RWPE1 (cell line): ENCODE data around the gene KLHL11.

ENCODE experiments used
- CTCF ChIA-PET: fragments of 350-600 bp; sonication (Branson Sonifier 250); formaldehyde crosslinking; extraction: SDS; loops from one replicate; lab custom pipeline; 2021; lab: Yijun Ruan, JAX
- POLR2A ChIA-PET: fragments of 400-600 bp; formaldehyde crosslinking; extraction: SDS; loops from one replicate; lab custom pipeline; 2020; ENCODE audit warnings: antibody characterized with exemption; ENCODE audit not compliant: low non-redundant PET; lab: Yijun Ruan, JAX
- DNase-seq: peaks from one replicate; pipeline ENCODE4 v3.0.0; 2012; ENCODE audit warnings: low spot score
- H3K27ac ChIP-seq: fragments of 450-650 bp; 2 replicates; pipeline ENCODE4 v1.5.1; 2017
- CTCF ChIP-seq: fragments of 450-650 bp; conservative IDR thresholded peaks from 2 replicates; pipeline ENCODE4 v1.5.1; 2017; ENCODE audit warnings: low read depth, mild to moderate bottlenecking

Gene KLHL11

GRCh38 chr17:41822216-41823140, 42.7 kb downstream of the KLHL11 start:
- POLR2A ChIA-PET, result no interaction called here

GRCh38 chr17:41821776-41822175, 43.4 kb downstream of the KLHL11 start:
- ChIA-PET CTCF (no interaction called here), POLR2A (no interaction called here)
- no peak for TF ChIP-seq CTCF
- no peak for DNase-seq
- H3K27ac ChIP-seq, result peak overlapping the region; percentile 51

More at GRCh38 chr17:41822216-41823140, 42.7 kb downstream of the KLHL11 start:
- no peak for DNase-seq
- H3K27ac ChIP-seq, result peak overlapping the region; percentile 51
- CTCF ChIA-PET, result interaction anchor here (0.6 to 0.9 kb wide), 2 partner anchors 16 to 21 kb away, joined by 3 to 5 read pairs; no protein-coding TSS in a partner anchor
- no peak for TF ChIP-seq CTCF

DNA sequence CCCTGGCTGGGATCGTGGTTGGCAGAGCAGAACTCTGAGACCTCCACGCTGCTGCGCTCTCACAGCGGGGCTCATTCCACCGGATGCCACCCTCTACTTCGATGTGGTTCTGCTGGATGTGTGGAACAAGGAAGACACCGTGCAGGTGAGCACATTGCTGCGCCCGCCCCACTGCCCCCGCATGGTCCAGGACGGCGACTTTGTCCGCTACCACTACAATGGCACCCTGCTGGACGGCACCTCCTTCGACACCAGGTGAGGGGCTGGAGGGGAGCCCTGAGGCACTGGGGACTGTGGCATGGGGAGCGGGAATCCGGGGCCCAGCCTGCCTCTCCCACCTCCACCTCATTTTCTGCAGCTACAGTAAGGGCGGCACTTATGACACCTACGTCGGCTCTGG, 47.2 kb downstream of the KLHL11 start:
- no peak overlapping the region; the same call in 1 of the 2 replicates for H3K27ac ChIP-seq
- ChIA-PET CTCF (no interaction called here), POLR2A (no interaction called here)
- no peak for DNase-seq
- TF ChIP-seq CTCF, result no peak

GRCh38 chr17:41816637-41817320, 48.4 kb downstream of the KLHL11 start:
- DNase-seq, result no peak
- no peak for TF ChIP-seq CTCF
- peak overlapping the region; percentile 16; the same call in 1 of the 2 replicates for H3K27ac ChIP-seq
- ChIA-PET CTCF (no interaction called here), POLR2A (interaction anchor here (0.6 kb wide), 1 partner anchor 16 kb away, joined by 3 read pairs; no protein-coding TSS in a partner anchor)

DNA sequence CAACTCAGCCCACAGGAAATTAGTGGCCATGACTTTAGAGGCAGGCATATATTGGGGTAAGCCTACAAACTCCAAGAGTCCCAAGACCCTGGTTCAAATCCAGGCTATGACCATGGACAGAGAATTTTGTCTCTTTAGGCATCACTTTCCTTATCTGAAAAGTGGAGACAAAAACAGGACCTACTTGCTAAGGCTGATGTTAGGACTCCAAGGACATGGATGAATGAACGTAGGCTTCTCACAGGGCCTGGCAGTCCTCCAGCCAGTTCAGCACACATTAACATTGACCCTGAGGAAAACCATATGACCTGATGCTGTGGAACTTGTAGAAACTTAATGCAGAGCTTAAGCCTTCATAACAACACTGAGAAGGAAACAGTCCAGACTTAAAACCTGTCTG, 51.0 kb downstream of the KLHL11 start:
- TF ChIP-seq CTCF, result no peak
- no peak for DNase-seq
- peak overlapping the region; percentile 91 for H3K27ac ChIP-seq
- CTCF ChIA-PET, result interaction anchor here (1.4 kb wide), 1 partner anchor 13 kb away, joined by 10 read pairs; no protein-coding TSS in a partner anchor
- POLR2A ChIA-PET, result no interaction called here

- POLR2A ChIA-PET, result no interaction called here
- DNase-seq, result no peak
- H3K27ac ChIP-seq, result peak overlapping the region; percentile 91
- no peak for TF ChIP-seq CTCF
- CTCF ChIA-PET, result interaction anchor here (2.1 kb wide), 1 partner anchor 76 kb away, joined by 4 read pairs; no protein-coding TSS in a partner anchor
These were observed 51.5 kb downstream of the KLHL11 start for GRCh38 chr17:41813699-41814124.
